Astrocyte (in vitro differentiated cells and primary cell): ENCODE data around the gene MALL. TPM values are rescaled to one million over a fixed set of nuclear protein-coding genes. Genes with fewer than 3 reads are reported as not detected.

ENCODE experiments used
- DNase-seq: peaks from one replicate; pipeline ENCODE4 v3.0.0-alpha.2; 2010; ENCODE audit warnings: low read depth
- FAIRE-seq: peaks from 2 replicates; lab custom pipeline; 2011; peaks lifted over from hg19 to GRCh38; lab: Jason Lieb, UNC
- H2AFZ ChIP-seq: 2 replicates; pipeline ENCODE4 v1.6.0; 2012; ENCODE audit warnings: low read depth, low read length, inconsistent platforms
- H3K27ac ChIP-seq: 2 replicates; pipeline ENCODE4 v1.5.1; 2011; ENCODE audit warnings: low read depth, low read length, inconsistent platforms
- H3K27me3 ChIP-seq: 2 replicates; pipeline ENCODE4 v1.6.0; 2011; ENCODE audit warnings: low read length, inconsistent platforms; ENCODE audit not compliant: insufficient read depth
- H3K36me3 ChIP-seq: 2 replicates; pipeline ENCODE4 v1.5.1; 2011; ENCODE audit warnings: low read length, inconsistent platforms; ENCODE audit not compliant: insufficient read depth
- H3K4me1 ChIP-seq: 2 replicates; pipeline ENCODE4 v1.5.1; 2011; ENCODE audit warnings: low read length, inconsistent platforms; ENCODE audit not compliant: insufficient read depth
- H3K4me2 ChIP-seq: 2 replicates; pipeline ENCODE4 v1.6.0; 2012; ENCODE audit warnings: low read length, inconsistent platforms
- H3K4me3 ChIP-seq: 2 replicates; pipeline ENCODE4 v1.5.1; 2011; ENCODE audit warnings: low read depth, mild to moderate bottlenecking, low read length, inconsistent platforms; ENCODE audit not compliant: insufficient read depth
- H3K79me2 ChIP-seq: 2 replicates; pipeline ENCODE4 v1.6.0; 2012; ENCODE audit warnings: mild to moderate bottlenecking, low read length, inconsistent platforms; ENCODE audit not compliant: insufficient read depth
- H3K9ac ChIP-seq: 2 replicates; pipeline ENCODE4 v1.6.0; 2012; ENCODE audit warnings: mild to moderate bottlenecking, low read length, inconsistent platforms
- H3K9me3 ChIP-seq: 2 replicates; pipeline ENCODE4 v1.5.1; 2012; ENCODE audit warnings: low read depth, mild to moderate bottlenecking, low read length, inconsistent platforms; ENCODE audit not compliant: insufficient read depth
- H4K20me1 ChIP-seq: 2 replicates; pipeline ENCODE4 v1.6.0; 2012; ENCODE audit warnings: low read length, inconsistent platforms; ENCODE audit not compliant: insufficient read depth
- H3K27ac Mint-ChIP-seq: one replicate; pipeline ENCODE4 v1.8.0; 2021; ENCODE audit warnings: mild to moderate bottlenecking, mixed read lengths; ENCODE audit not compliant: unreplicated experiment
- H3K27me3 Mint-ChIP-seq: one replicate; pipeline ENCODE4 v1.8.0; 2021; ENCODE audit warnings: low read depth, mixed read lengths; ENCODE audit not compliant: unreplicated experiment
- H3K36me3 Mint-ChIP-seq: one replicate; pipeline ENCODE4 v1.8.0; 2021; ENCODE audit warnings: low read depth, mixed read lengths; ENCODE audit not compliant: unreplicated experiment
- H3K4me1 Mint-ChIP-seq: one replicate; pipeline ENCODE4 v1.8.0; 2021; ENCODE audit warnings: low read depth, mixed read lengths; ENCODE audit not compliant: unreplicated experiment
- H3K4me3 Mint-ChIP-seq: one replicate; pipeline ENCODE4 v1.8.0; 2021; ENCODE audit warnings: mild to moderate bottlenecking, moderate library complexity, mixed read lengths; ENCODE audit not compliant: unreplicated experiment
- H3K9me3 Mint-ChIP-seq: one replicate; pipeline ENCODE4 v1.8.0; 2021; ENCODE audit warnings: mild to moderate bottlenecking, mixed read lengths; ENCODE audit not compliant: unreplicated experiment
- EZH2 ChIP-seq: IDR thresholded peaks from 2 replicates; pipeline ENCODE4 v1.6.1; 2012; ENCODE audit warnings: mild to moderate bottlenecking, low read length, inconsistent platforms; ENCODE audit not compliant: insufficient read depth
- total RNA-seq: library from RNA; stranded (reverse); gene quantifications from 2 replicates; pipeline ENCODE4 v1.2.1, GENCODE V29; 2021
- TF ChIP-seq, protein P1 (sequence below): IDR thresholded peaks from 2 replicates; pipeline ENCODE4 v1.5.1; 2011; ENCODE audit warnings: low read depth, mild to moderate bottlenecking, inconsistent platforms, low read length, moderate library complexity; ENCODE audit not compliant: insufficient read depth

The MALL gene
- total RNA-seq, 1 donor from 2014 or later: 0.36 TPM

DNA sequence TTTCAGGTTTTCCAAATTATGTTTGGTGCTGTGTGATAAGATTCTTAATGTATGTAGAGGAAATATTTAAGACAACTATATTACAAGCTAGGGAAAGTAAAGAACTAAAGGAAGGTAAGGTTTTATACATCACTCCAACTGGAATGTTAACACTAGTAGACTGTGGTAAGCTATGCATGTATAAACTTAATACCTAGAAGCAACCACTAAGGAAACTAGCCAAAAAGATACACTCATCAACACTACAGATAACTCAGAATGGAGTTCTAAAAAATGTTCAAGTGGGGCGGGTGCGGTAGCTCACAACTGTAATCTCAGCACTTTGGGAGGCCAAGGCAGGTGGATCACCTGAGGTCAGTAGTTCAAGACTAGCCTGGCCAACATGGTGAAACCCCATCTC is 37.8 kb upstream of the MALL start:
- peak; percentile 69 for DNase-seq
- Histone ChIP-seq H3K9me3 (peaks cover 6% of the 10 kb centered on the region), H3K9ac (no peak overlapping the region), H2AFZ (no peak overlapping the region), H3K27ac (no peak overlapping the region), H3K27me3 (no peaks in the 10 kb centered on the region), H3K4me1 (peaks cover 15% of the 10 kb centered on the region), H3K4me2 (no peak overlapping the region), H3K4me3 (no peak overlapping the region), H4K20me1 (no peaks in the 10 kb centered on the region), H3K36me3 (no peaks in the 10 kb centered on the region), H3K79me2 (no peaks in the 10 kb centered on the region)
- TF ChIP-seq, protein P1, sequence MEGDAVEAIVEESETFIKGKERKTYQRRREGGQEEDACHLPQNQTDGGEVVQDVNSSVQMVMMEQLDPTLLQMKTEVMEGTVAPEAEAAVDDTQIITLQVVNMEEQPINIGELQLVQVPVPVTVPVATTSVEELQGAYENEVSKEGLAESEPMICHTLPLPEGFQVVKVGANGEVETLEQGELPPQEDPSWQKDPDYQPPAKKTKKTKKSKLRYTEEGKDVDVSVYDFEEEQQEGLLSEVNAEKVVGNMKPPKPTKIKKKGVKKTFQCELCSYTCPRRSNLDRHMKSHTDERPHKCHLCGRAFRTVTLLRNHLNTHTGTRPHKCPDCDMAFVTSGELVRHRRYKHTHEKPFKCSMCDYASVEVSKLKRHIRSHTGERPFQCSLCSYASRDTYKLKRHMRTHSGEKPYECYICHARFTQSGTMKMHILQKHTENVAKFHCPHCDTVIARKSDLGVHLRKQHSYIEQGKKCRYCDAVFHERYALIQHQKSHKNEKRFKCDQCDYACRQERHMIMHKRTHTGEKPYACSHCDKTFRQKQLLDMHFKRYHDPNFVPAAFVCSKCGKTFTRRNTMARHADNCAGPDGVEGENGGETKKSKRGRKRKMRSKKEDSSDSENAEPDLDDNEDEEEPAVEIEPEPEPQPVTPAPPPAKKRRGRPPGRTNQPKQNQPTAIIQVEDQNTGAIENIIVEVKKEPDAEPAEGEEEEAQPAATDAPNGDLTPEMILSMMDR: no peak
- no peak for TF ChIP-seq EZH2
- Mint-ChIP-seq H3K9me3 (peaks cover 14% of the 10 kb centered on the region), H3K4me1 (peaks cover 10% of the 10 kb centered on the region), H3K4me3 (no peak overlapping the region), H3K27me3 (no peaks in the 10 kb centered on the region), H3K27ac (no peak overlapping the region), H3K36me3 (peaks cover 9% of the 10 kb centered on the region)
- FAIRE-seq: no peak

DNA sequence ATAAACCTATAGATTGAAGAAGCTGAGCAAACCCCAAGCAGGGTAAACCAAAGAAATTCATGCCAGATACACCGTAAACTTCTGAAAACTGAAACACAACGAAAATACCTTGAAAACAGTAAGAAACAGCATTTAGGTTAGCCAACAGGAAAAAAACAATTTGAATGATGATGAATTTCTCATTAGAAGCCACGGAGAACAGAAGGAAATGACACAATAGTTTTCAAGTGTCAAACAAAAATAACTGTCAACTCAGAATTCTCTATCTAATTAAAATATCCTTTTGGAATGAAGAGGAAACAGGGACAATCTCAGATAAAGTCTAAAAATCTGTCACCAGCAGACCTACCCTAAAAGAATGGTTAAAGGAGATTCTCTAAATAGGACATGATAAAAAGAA is 37.3 kb upstream of the MALL start:
- Mint-ChIP-seq H3K4me1 (peaks cover 10% of the 10 kb centered on the region), H3K4me3 (no peak overlapping the region), H3K9me3 (peaks cover 14% of the 10 kb centered on the region), H3K27ac (no peak overlapping the region), H3K27me3 (no peaks in the 10 kb centered on the region), H3K36me3 (peaks cover 9% of the 10 kb centered on the region)
- peaks cover 6% of the 10 kb centered on the region for H3K9me3 ChIP-seq
- no peak overlapping the region for H2AFZ ChIP-seq
- no peaks in the 10 kb centered on the region for H3K36me3 ChIP-seq
- no peak for DNase-seq
- TF ChIP-seq, protein P1: no peak
- no peak overlapping the region for H3K4me3 ChIP-seq
- no peak overlapping the region for H3K27ac ChIP-seq
- H3K79me2 ChIP-seq: no peaks in the 10 kb centered on the region
- H3K4me2 ChIP-seq: no peak overlapping the region
- peak; percentile 5 for FAIRE-seq
- no peak overlapping the region for H3K9ac ChIP-seq
- no peaks in the 10 kb centered on the region for H4K20me1 ChIP-seq
- H3K4me1 ChIP-seq: peaks cover 15% of the 10 kb centered on the region
- H3K27me3 ChIP-seq: no peaks in the 10 kb centered on the region

DNA sequence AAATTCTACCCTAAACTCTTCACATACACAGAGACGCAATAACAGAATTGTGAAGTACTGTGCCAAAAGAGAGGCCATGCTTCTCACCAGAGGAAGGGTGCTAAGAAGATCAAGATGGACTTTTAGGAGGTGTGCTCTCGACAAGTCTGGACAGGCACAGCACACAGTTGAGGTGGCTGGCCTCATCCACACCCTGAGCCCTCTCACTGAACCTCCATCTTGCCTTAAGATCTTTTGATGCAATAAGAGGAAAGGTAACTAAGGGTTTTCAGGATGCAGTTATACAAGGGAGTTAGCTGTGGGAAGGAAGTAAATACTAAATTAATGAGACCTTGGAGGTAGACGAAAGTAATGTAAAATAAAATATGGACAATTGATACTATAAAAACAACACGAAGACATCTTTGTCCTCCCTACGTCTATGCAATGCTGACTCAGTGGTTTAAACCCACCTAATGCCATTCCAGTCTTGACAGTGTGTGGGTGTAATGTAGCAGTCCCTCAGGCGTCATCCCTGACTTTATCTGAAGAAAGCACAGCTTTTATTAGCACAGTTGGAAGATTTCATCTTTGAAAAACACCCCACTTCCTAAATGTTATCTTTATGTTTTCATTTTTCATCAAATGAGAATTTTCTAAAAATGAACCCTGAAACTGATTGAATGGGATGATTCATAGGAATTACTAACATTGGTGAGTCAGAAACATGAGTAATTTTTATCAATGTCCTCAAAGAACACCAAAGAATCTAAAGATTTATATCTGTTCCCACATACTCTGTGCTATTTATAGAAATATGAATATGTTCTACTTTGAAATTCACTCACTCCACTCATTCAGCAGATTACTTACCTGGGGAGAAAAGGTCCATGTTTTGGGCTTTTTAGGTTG is 34.0 kb upstream of the MALL start:
- H2AFZ ChIP-seq: peak overlapping the region; percentile 58
- H3K9ac ChIP-seq: peak overlapping the region; percentile 73
- H3K4me3 ChIP-seq: no peak overlapping the region
- H3K4me1 Mint-ChIP-seq: peaks cover 10% of the 10 kb centered on the region
- no peaks in the 10 kb centered on the region for H3K27me3 Mint-ChIP-seq
- peaks cover 15% of the 10 kb centered on the region for H3K4me1 ChIP-seq
- peaks cover 5% of the 10 kb centered on the region for H3K36me3 Mint-ChIP-seq
- H3K9me3 Mint-ChIP-seq: peaks cover 9% of the 10 kb centered on the region
- peak; percentile 97 for DNase-seq
- TF ChIP-seq EZH2: no peak
- TF ChIP-seq, protein P1: no peak
- H3K4me2 ChIP-seq: peak overlapping the region; percentile 79
- H4K20me1 ChIP-seq: no peaks in the 10 kb centered on the region
- no peaks in the 10 kb centered on the region for H3K79me2 ChIP-seq
- no peaks in the 10 kb centered on the region for H3K27me3 ChIP-seq
- no peaks in the 10 kb centered on the region for H3K36me3 ChIP-seq
- peak overlapping the region; percentile 3 for H3K27ac Mint-ChIP-seq
- H3K9me3 ChIP-seq: peaks cover 2% of the 10 kb centered on the region
- H3K27ac ChIP-seq: peak overlapping the region; percentile 93
- FAIRE-seq: peak; percentile 97
- H3K4me3 Mint-ChIP-seq: peak overlapping the region; percentile 42
